Epithelial cell of proximal tubule (primary cell): ENCODE measurements around the gene TBL3. TPM values are rescaled to one million over a fixed set of nuclear protein-coding genes. Genes with fewer than 3 reads are reported as not detected.

Experiments
- DNase-seq: peaks from one replicate; pipeline ENCODE4 v3.0.0-alpha.2; 2011; ENCODE audit warnings: low read depth
- H3K4me3 ChIP-seq: 2 replicates; pipeline ENCODE4 v1.5.1; 2011; ENCODE audit warnings: low read depth, mild to moderate bottlenecking, low read length
- CTCF ChIP-seq: conservative IDR thresholded peaks from 2 replicates; pipeline ENCODE4 v1.5.1; 2012; ENCODE audit warnings: low read depth, mild to moderate bottlenecking, low read length
- total RNA-seq: library from RNA; depleted of rRNA; stranded (reverse); fragments of >200 nt; gene quantifications from 2 replicates; pipeline ENCODE4 v1.2.3, GENCODE V29; 2015

TBL3 gene
- total RNA-seq, 1 donor from 2014 or later: 127 TPM

GRCh38 chr16:1999866-2000514, 28.1 kb downstream of the TBL3 start:
- no peak for DNase-seq
- H3K4me3 ChIP-seq: no peak overlapping the region
- no peak for TF ChIP-seq CTCF

- H3K4me3 ChIP-seq: no peak overlapping the region
- TF ChIP-seq CTCF: no peak
- DNase-seq: no peak
Measured at GRCh38 chr16:2001035-2001434, 29.2 kb downstream of the TBL3 start.

DNA sequence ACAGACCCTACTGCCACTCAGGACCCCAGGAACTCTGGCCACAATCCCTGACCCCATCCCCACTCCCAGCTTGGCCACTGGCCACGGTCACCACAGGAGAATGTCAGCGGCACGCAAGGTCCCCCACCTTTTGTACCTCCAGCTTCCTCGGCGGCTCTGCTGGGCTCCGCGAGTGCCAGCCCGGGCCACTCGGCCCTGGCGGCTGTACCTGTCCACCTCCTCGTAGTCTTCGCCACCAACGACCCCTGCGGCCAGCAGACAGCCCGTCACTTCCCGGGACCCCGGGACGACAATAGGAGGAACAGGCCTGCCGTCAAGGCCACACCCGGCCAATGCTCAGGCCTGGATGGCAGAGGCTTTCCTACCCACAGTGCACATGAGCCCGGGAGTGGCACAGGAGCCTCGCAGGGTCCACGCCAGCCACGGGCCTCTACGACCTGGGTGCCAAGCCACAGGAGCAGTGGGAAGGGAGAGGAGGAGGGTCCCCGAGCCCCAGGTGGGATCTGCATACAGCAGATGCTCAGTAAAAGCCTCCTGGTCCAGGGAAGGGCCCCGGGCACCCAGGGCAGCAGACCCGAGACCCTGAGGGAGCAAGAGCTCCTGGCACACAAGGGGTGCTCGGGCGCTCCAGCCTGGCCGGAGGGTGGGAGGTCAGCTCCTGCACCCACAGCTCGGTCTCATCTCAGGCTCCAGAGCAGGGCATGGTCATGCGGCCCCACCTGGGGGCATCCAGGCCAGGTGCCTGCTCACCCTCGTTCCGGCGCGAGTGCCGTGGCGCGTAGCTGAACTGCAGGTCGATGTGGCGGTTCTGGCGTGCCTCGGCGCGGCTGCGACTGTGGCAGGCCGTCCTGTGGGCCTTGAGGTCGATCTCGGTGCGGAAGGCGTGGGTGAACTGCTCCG, 29.9 kb downstream of the TBL3 start:
- no peak for TF ChIP-seq CTCF
- H3K4me3 ChIP-seq: no peak overlapping the region
- no peak for DNase-seq

GRCh38 chr16:2002406-2003230, 30.8 kb downstream of the TBL3 start:
- no peak for TF ChIP-seq CTCF
- DNase-seq: no peak
- H3K4me3 ChIP-seq: no peak overlapping the region

DNA sequence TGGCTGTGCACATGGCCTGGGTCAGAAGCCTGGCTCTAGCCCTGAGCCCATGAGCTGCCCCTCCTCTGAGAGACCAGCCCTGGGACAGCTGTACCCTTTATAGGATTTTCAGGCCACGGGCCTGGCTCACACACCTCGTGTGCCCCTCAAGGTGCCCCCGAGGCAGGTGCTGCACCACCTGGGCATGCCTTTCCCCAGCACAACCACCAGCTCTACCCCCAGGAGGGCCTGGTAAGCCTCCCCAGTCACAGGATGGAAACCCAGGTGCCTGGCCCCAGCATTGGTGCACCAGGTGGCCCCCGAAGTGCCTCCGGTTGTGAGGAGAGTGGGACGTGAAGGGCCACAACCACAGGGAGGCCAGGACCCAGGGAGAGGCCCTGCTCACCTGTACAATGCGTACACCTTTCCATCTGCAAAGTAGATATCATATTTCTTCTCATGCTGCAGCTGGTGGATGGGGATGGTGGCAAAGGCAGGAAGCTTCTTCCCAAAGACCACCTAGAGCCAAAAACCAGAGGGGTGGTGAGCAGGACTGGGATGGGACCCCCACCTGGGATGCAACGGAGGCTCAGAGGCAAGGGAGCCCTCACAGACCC, 31.5 kb downstream of the TBL3 start:
- H3K4me3 ChIP-seq: no peak overlapping the region
- no peak for DNase-seq
- no peak for TF ChIP-seq CTCF

- H3K4me3 ChIP-seq: no peak overlapping the region
- TF ChIP-seq CTCF: peak; percentile 88
- DNase-seq: no peak
Measured at GRCh38 chr16:2003827-2004641, 32.2 kb downstream of the TBL3 start.
